ENCODE data around the gene PDLIM1. TPM values are rescaled to one million over a fixed set of nuclear protein-coding genes. Genes with fewer than 3 reads are reported as not detected.

Gene PDLIM1
- total RNA-seq, 1 experiment from 2014 or later = 67.4 TPM

DNA sequence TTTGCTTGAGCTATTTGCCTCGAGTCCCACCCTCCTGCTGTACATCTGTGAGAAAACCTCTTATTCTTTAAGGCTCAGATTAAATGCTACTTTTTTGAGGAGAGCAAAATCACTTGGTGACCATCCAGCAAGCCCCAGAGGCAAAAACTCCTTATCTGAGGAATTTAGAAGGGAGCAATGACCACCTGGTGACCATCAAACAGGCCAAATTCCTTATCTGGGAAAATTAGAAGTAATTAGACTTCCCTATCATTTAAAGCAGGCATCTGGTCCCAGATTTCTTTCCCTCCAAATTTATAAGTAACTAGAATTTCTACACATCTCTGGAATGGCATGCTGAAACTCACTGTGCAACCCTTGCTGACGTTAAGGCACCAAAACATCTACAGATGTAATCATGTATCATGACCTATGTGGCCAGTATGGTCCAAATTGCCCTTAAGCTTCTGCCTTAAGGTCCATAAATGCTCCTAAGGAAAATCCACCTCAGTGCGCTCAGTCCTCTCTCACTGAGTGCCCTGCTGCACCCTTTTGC, 40.9 kb upstream of the PDLIM1 start:
- no peaks in the 10 kb centered on the region for H3K27me3 ChIP-seq (ENCODE audit: insufficient read depth, low read length)

More for the DNA sequence above, 40.9 kb upstream of the PDLIM1 start:
- intact Hi-C loops (cut with micrococcal nuclease) = no loop called here
- BruUV-seq (replicated peaks) = no TSS peak
- ATAC-seq (no peak), DNase-seq (ENCODE audit: low read depth, low spot score) (no peak)
- H2AFZ ChIP-seq (ENCODE audit: low read depth, low read length, poor library complexity, severe bottlenecking) = no peak overlapping the region
- no peak overlapping the region for H3K9ac ChIP-seq (ENCODE audit: low read length)
- no peaks in the 10 kb centered on the region for H3K9me2 ChIP-seq (ENCODE audit: insufficient read depth)
- H3K9me3 ChIP-seq (ENCODE audit: control insufficient read depth in 1 of 2, insufficient read depth in 1 of 2, low read depth in 1 of 2, low read length in 2 of 2) = no peaks in the 10 kb centered on the region
- H3K36me3 ChIP-seq (ENCODE audit: control insufficient read depth in 1 of 2, insufficient read depth in 2 of 2, low read length in 2 of 2) = no peaks in the 10 kb centered on the region
- no peaks in the 10 kb centered on the region for H4K20me1 ChIP-seq (ENCODE audit: insufficient read depth)
- peaks cover 0 to 16% of the 10 kb centered on the region in 2 experiments; a peak in 2 of 4 replicates for H3K4me1 ChIP-seq (ENCODE audit: control insufficient read depth in 1 of 2, insufficient read depth in 2 of 2, low read length in 2 of 2)
- ChIA-PET RAD21 (ENCODE audit: low non-redundant PET in 1 of 2, low total read pairs in 2 of 2, uncharacterized antibody in 2 of 2, unreplicated experiment in 2 of 2) (no interaction called here), POLR2A (no interaction called here), CTCF (no interaction called here)
- H3K79me2 ChIP-seq (ENCODE audit: insufficient read depth, low read length) = no peaks in the 10 kb centered on the region
- H3K4me2 ChIP-seq (ENCODE audit: low read length) = no peak overlapping the region
- H3K27ac ChIP-seq (ENCODE audit: low read depth, low read length) = no peak overlapping the region
- TF ChIP-seq ZNF274 (IDR thresholded peaks at IDR 0.05; ENCODE audit: low read depth, low read length) (no peak), RAD21 (IDR thresholded peaks at IDR 0.05; ENCODE audit: low read depth) (no peak), SIN3A (IDR thresholded peaks at IDR 0.05; ENCODE audit: low read depth) (no peak), JUND (IDR thresholded peaks at IDR 0.05) (no peak), TCF7L2 (IDR thresholded peaks at IDR 0.05; ENCODE audit: borderline replicate concordance, extremely low read depth, insufficient read depth, insufficient read length) (no peak), ZFX (IDR thresholded peaks at IDR 0.05) (no peak), POLR2A (IDR thresholded peaks at IDR 0.05; ENCODE audit: borderline replicate concordance, extremely low read depth, insufficient read depth, insufficient read length) (no peak), CEBPB (IDR thresholded peaks at IDR 0.05; ENCODE audit: low read depth) (no peak), FOSL1 (IDR thresholded peaks at IDR 0.05; ENCODE audit: low read depth) (no peak), EGR1 (IDR thresholded peaks at IDR 0.05; ENCODE audit: low read depth) (no peak), SP1 (IDR thresholded peaks at IDR 0.05; ENCODE audit: low read depth) (no peak)
- TF ChIP-seq, protein P1, sequence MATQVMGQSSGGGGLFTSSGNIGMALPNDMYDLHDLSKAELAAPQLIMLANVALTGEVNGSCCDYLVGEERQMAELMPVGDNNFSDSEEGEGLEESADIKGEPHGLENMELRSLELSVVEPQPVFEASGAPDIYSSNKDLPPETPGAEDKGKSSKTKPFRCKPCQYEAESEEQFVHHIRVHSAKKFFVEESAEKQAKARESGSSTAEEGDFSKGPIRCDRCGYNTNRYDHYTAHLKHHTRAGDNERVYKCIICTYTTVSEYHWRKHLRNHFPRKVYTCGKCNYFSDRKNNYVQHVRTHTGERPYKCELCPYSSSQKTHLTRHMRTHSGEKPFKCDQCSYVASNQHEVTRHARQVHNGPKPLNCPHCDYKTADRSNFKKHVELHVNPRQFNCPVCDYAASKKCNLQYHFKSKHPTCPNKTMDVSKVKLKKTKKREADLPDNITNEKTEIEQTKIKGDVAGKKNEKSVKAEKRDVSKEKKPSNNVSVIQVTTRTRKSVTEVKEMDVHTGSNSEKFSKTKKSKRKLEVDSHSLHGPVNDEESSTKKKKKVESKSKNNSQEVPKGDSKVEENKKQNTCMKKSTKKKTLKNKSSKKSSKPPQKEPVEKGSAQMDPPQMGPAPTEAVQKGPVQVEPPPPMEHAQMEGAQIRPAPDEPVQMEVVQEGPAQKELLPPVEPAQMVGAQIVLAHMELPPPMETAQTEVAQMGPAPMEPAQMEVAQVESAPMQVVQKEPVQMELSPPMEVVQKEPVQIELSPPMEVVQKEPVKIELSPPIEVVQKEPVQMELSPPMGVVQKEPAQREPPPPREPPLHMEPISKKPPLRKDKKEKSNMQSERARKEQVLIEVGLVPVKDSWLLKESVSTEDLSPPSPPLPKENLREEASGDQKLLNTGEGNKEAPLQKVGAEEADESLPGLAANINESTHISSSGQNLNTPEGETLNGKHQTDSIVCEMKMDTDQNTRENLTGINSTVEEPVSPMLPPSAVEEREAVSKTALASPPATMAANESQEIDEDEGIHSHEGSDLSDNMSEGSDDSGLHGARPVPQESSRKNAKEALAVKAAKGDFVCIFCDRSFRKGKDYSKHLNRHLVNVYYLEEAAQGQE (IDR thresholded peaks at IDR 0.05; ENCODE audit: low read depth) = no peak
- H3K4me3 ChIP-seq (replicated peaks in 1 of 2; ENCODE audit: low read depth in 1 of 2, low read length in 2 of 2) = no peak overlapping the region

Data from HCT116 (cell line).